GM21423 (cell line): ENCODE measurements around the gene FNDC8.
"Not testable (repeated sequence)": the region's sequence is repeated elsewhere in the genome, so short reads cannot be mapped to it uniquely, and the experiment has no call there.

Source experiments
- ATAC-seq: cut with Tn5 transposase; IDR thresholded peaks from one replicate; pipeline ENCODE4 v1.9.1; 2021; ENCODE audit warnings: mild to moderate bottlenecking, moderate library complexity; ENCODE audit not compliant: unreplicated experiment

Gene FNDC8

DNA sequence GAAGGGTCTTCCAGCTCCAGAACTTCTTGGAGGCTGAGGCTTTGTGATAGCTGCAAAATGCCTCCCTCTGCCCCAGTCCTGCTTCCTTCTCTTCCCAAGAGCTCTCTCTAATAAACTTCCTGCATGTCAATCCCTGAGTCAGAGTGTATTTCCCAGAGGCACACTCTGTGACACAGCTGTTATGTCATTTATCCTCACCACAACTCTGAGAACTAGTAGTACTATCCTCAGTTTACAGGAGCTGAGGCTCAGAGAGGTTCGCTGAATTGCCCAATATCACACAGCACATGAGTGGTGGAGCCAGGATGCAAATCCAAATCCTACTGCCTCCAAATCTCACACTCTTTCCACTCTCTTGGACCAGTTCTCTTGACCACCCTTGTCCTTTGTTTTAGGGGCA lies 46.3 kb downstream of the FNDC8 start:
- no peak for ATAC-seq

DNA sequence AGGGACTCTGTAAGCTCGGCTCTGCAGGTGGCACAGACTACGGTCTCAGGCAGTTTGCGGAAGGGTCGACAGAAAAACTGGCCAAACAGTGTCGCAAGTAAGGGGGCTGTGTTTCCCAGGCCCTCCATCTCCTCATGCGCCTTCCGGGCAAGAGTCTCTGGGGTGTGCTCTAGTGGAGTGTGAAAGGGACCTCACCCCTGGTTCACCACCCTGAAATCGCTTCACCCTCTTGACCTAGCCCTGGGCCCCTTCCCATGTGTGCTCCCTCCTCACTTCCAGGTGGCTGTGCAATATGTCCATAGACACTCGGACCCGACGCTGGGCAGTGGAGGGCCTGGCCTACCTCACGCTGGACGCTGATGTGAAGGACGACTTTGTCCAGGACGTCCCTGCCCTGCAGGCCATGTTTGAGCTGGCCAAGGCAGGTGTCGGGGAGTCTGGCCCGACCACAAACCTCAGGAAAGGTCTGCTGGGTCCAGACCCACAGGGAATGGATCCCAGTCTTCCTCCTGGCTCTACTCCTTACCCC lies 48.5 kb downstream of the FNDC8 start:
- ATAC-seq: no peak

DNA sequence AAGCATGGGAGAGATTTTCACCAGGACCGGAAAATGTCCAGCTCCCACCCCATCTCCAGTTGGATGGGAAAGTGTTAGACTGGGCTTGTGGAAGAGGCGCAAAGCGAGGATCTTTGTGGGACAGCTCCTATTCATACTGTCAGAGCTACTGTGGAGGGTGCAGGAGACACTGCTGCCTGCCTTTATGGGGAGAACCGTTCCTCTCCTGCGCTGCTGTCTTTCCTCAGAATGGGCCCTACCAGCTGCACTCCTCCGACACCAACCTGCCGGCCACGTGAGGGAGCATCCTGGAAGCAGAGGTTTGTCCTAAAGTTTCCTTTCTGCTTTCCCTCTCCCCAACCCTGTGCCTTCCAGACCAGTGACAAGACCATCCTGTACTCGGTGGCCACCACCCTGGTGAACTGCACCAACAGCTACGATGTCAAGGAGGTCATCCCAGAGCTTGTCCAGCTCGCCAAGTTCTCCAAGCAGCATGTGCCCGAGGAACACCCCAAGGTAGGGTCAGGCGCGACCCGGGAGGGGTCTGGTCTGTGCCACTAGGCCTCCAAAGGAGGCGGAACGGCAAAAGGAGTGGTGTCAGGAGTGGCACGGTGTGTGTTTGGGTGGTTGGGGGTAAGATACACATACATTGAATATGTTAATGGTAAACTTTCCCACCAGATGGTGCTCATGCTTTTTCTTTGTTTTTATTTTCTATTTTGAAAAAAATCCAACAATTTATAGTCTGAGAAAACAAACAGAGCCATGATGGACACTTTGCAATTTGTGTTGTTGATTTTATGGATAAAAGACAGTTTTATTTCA lies 49.8 kb downstream of the FNDC8 start:
- no peak for ATAC-seq

- no peak for ATAC-seq
Measured at GRCh38 chr17:35171834-35172233, 50.4 kb downstream of the FNDC8 start.

DNA sequence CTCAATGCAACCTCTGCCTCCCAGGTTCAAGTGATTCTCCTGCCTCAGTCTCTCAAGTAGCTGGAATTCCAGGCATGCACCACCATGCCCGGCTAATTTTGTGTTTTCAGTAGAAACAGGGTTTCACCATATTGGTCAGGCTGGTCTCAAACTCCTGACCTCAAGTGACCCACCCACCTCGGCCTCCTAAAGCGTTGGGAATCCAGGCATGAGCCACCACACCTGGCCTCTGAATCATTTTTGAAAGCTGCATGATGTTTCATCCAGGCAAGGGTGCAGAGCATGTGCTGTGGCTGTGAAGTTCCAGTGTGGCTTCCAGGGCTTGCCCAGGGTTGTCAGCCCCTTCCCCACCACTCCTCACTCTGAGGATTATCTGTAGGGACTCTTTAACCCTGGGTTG lies 50.9 kb downstream of the FNDC8 start:
- not testable (repeated sequence) for ATAC-seq

DNA sequence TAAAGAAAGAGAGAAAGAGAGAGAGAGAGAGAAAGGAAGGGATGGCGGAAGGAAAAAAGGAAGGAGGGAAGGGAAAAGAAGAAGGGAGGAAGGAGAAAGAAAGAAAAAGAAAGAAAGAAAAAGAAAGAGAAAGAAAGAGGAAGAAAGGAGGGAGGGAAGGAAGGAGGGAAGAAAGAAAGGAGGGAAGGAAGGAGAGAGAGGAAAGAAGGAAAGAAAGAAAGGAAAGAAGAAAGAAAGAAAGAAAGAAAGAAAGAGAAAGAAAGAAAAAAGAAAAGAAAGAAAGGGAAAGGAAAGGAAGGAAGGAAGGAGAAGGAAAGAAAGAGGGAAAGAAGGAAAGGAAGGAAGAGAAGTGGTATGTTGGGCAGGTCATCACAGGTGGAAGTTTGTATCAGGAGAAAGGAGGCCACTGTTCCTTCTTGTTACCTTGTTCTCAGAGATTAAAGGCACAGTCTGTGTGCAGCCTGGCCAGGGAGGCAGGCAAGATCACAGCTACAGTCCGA lies 53.5 kb downstream of the FNDC8 start:
- ATAC-seq: no peak

DNA sequence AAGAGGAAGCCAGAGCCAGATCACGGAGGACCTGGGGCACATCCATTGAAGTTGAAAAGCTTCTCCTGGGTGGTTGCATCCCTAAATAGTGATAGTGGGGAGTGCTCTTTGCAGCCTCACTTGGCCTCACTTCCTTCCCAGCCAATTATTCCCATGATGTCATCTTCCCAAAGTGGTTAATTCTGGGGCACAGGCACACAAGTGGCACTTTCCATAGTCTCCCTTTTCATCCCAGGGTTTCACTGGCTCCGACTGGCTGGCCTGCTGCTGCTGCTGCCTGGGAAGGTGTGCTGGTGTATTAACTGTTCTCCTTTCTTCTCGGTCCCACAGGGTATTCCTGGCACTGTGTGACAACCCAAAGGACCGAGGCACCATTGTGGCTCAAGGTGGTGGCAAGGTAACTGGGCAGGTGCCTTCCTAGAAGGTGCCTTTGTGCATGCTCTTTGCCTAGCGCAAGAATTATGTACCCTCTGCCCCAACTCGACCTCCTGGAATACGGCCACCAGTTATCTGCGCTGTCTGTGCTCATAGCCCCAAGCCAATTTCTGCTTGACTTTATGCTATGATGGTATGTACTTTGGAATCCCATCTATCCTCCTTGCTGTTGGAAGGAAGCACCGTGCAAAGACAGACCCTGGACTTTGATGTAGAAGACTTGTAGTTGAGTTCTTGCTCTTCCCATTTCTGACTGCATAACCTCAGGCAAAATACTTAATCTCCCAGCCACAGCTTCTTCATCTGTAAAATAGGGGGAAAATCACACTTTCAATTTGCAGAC lies 54.4 kb downstream of the FNDC8 start:
- no peak for ATAC-seq

DNA sequence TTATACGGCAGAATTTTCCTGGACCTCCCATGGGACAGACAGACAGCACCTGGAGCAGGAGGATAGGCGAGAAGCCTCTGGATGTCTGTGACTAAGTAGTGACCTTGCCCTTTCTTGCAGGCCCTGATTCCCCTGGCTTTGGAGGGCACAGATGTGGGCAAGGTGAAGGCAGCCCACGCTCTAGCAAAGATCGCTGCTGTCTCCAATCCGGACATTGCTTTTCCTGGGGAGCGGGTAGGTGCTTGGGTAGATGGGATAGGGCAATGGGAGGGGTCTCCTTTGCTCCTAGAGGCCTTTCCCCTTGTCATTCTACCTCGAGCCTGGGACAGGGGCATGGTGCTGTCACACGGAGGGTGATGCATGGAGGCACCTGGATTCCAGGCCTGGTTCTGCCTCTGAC lies 55.5 kb downstream of the FNDC8 start:
- ATAC-seq: no peak

DNA sequence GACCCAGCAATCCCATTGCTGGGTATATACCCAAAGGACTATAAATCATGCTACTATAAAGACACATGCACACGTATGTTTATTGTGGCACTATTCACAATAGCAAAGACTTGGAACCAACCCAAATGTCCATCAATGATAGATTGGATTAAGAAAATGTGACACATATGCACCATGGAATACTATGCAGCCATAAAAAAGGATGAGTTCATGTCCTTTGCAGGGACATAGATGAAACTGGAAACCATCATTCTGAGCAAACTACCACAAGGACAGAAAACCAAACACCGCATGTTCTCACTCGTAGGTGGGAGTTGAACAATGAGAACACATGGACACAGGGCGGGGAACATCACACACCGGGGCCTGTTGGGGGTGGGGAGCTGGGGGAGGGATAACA lies 58.0 kb downstream of the FNDC8 start:
- ATAC-seq: not testable (repeated sequence)
